Tibial nerve (tissue), 3 donors: Measurements from ENCODE around the gene HNRNPR.

Experiments used
- POLR2A ChIP-seq, 2 donors: fragments of 450-650 bp; IDR thresholded peaks; one replicate each; pipeline ENCODE4 v1.6.1; 2017; ENCODE audit warnings: antibody characterized with exemption in 2 of 2, mild to moderate bottlenecking in 2 of 2, moderate library complexity in 2 of 2
- TF ChIP-seq, protein P1 (sequence below), 5 experiments: fragments of 200-600 bp in 3 of 5; fragments of 450-650 bp in 2 of 5; sonication (generic) in 3 of 5; IDR thresholded peaks; one replicate each; pipeline ENCODE4 v1.5.1; 2016 to 2019; ENCODE audit warnings: antibody characterized with exemption in 5 of 5, mild to moderate bottlenecking in 3 of 5, moderate library complexity in 2 of 5

DNA sequence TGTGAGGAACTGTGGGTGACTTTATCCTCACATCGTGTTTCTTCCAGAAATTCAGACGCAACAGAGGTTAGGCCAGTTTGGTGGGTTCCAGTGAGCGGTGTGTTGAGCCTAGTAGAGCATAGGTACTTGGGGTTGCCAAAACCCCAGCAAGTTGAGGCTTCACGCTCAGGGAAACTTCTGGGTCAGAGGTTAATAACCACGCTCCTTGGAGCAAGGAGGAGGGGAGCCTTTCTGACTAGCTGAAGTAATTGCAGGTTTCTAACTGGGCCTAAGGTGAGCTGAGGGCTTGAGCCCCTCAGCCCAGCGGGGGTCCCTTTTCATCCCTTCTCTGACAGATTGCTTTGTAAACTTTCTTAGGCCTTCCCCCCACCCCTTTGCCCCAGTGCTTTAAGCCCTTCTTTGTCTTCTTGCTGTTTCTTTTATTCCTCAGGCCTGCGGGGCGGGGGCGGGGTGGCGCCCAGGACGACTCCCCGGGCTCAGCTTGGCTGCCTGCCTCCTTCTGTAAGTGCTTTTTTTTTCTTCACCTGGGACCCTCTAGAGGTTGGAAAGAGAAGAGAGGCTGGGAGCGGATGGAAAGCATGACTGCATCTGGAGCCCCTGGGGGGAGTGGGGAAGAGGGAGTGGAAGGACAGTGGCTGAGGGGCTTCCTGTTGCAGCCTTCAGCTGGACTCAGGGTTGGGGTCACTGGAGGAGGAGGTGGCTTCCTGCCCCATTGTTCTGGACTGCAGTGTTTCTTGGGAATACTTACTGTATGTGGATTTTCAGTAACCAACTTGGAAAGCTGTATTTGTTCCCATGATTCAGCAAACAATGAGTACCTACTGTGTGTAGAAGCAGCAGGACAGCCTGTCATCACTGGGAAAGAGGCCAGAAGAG is 26.9 kb upstream of the HNRNPR start:
- TF ChIP-seq, protein P1, sequence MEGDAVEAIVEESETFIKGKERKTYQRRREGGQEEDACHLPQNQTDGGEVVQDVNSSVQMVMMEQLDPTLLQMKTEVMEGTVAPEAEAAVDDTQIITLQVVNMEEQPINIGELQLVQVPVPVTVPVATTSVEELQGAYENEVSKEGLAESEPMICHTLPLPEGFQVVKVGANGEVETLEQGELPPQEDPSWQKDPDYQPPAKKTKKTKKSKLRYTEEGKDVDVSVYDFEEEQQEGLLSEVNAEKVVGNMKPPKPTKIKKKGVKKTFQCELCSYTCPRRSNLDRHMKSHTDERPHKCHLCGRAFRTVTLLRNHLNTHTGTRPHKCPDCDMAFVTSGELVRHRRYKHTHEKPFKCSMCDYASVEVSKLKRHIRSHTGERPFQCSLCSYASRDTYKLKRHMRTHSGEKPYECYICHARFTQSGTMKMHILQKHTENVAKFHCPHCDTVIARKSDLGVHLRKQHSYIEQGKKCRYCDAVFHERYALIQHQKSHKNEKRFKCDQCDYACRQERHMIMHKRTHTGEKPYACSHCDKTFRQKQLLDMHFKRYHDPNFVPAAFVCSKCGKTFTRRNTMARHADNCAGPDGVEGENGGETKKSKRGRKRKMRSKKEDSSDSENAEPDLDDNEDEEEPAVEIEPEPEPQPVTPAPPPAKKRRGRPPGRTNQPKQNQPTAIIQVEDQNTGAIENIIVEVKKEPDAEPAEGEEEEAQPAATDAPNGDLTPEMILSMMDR (IDR thresholded peaks at IDR 0.05) = no peak
- TF ChIP-seq POLR2A (IDR thresholded peaks at IDR 0.05) = no peak
